Measurements from ENCODE around the gene LRRC9.

DNA sequence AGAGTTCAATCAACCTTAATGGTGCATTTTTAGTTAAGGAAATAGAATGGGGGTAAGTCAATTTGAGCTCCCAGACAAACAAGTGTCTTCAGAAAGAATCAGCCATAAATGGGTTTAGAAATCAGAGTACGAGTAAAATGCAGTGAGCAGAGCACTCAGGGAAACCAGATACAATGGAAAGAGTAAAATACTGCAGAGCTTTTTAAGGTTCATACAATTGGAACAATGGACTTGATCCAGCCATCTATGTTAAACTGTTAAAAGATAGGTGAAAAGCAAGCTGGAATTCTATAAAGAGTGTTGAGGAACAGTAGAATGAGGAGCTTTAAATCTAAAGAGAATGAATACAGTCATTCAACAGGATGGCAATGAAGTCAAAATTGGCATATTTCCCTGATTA lies 147.9 kb downstream of the LRRC9 start:
- no peak for TF ChIP-seq RAD21 (IDR thresholded peaks at IDR 0.05; ENCODE audit: insufficient read depth, low read depth, low read length)
- TF ChIP-seq, protein P1, sequence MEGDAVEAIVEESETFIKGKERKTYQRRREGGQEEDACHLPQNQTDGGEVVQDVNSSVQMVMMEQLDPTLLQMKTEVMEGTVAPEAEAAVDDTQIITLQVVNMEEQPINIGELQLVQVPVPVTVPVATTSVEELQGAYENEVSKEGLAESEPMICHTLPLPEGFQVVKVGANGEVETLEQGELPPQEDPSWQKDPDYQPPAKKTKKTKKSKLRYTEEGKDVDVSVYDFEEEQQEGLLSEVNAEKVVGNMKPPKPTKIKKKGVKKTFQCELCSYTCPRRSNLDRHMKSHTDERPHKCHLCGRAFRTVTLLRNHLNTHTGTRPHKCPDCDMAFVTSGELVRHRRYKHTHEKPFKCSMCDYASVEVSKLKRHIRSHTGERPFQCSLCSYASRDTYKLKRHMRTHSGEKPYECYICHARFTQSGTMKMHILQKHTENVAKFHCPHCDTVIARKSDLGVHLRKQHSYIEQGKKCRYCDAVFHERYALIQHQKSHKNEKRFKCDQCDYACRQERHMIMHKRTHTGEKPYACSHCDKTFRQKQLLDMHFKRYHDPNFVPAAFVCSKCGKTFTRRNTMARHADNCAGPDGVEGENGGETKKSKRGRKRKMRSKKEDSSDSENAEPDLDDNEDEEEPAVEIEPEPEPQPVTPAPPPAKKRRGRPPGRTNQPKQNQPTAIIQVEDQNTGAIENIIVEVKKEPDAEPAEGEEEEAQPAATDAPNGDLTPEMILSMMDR (IDR thresholded peaks at IDR 0.05 in 2 of 3, conservative IDR thresholded peaks at IDR 0.05 in 1 of 3; ENCODE audit: control insufficient read depth in 2 of 3, extremely low read depth in 1 of 3, insufficient read depth in 1 of 3, low read depth in 3 of 3, low read length in 3 of 3) = no peak
- no peak for TF ChIP-seq POLR2AphosphoS2 (IDR thresholded peaks at IDR 0.05; ENCODE audit: low read depth, low read length)
- no peak for TF ChIP-seq RFX5 (IDR thresholded peaks at IDR 0.05; ENCODE audit: low read depth, low read length)
- no peak for TF ChIP-seq TAF1 (IDR thresholded peaks at IDR 0.05; ENCODE audit: borderline replicate concordance, low read depth, low read length)
- TF ChIP-seq YY1 (IDR thresholded peaks at IDR 0.05; ENCODE audit: low read depth, low read length) = no peak
- no peak for TF ChIP-seq ZZZ3 (IDR thresholded peaks at IDR 0.05; ENCODE audit: control insufficient read depth, insufficient read length, low read depth)
- TF ChIP-seq EP300 (IDR thresholded peaks at IDR 0.05; ENCODE audit: borderline replicate concordance in 1 of 2, control insufficient read depth in 1 of 2, low read depth in 2 of 2, low read length in 2 of 2) = no peak
- TF ChIP-seq NFXL1 (IDR thresholded peaks at IDR 0.05; ENCODE audit: borderline replicate concordance) = no peak
- no peak for TF ChIP-seq POLR2A (IDR thresholded peaks at IDR 0.05; ENCODE audit: low read depth, low read length)
- TF ChIP-seq, protein P2, sequence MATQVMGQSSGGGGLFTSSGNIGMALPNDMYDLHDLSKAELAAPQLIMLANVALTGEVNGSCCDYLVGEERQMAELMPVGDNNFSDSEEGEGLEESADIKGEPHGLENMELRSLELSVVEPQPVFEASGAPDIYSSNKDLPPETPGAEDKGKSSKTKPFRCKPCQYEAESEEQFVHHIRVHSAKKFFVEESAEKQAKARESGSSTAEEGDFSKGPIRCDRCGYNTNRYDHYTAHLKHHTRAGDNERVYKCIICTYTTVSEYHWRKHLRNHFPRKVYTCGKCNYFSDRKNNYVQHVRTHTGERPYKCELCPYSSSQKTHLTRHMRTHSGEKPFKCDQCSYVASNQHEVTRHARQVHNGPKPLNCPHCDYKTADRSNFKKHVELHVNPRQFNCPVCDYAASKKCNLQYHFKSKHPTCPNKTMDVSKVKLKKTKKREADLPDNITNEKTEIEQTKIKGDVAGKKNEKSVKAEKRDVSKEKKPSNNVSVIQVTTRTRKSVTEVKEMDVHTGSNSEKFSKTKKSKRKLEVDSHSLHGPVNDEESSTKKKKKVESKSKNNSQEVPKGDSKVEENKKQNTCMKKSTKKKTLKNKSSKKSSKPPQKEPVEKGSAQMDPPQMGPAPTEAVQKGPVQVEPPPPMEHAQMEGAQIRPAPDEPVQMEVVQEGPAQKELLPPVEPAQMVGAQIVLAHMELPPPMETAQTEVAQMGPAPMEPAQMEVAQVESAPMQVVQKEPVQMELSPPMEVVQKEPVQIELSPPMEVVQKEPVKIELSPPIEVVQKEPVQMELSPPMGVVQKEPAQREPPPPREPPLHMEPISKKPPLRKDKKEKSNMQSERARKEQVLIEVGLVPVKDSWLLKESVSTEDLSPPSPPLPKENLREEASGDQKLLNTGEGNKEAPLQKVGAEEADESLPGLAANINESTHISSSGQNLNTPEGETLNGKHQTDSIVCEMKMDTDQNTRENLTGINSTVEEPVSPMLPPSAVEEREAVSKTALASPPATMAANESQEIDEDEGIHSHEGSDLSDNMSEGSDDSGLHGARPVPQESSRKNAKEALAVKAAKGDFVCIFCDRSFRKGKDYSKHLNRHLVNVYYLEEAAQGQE (IDR thresholded peaks at IDR 0.05; ENCODE audit: low read depth, low read length) = no peak
- TF ChIP-seq EZH2 (IDR thresholded peaks at IDR 0.05; ENCODE audit: borderline replicate concordance, control insufficient read depth, low read depth, low read length) = no peak
